GM21717 (cell line): Measurements from ENCODE around the gene BGN.

Experiments used
- ATAC-seq: cut with Tn5 transposase; IDR thresholded peaks from one replicate; pipeline ENCODE4 v1.9.1; 2021; ENCODE audit warnings: mild to moderate bottlenecking, moderate library complexity; ENCODE audit not compliant: unreplicated experiment

BGN gene

GRCh38 chrX:153494541-153495361 is at the start of gene BGN:
Gene BGN, plus strand, starts transcription at chrX:153494980. Its CDS starts 9,652 bp downstream, at chrX:153504632.
- no peak for ATAC-seq

GRCh38 chrX:153445106-153445855 is 49.5 kb upstream of the BGN start:
- ATAC-seq = no peak

GRCh38 chrX:153445856-153446635 is 48.7 kb upstream of the BGN start, which contains the start of gene TREX2:
Gene TREX2, minus strand, starts transcription at chrX:153446056. Its CDS starts 626 bp downstream, at chrX:153445430.
- no peak for ATAC-seq

- ATAC-seq = no peak
These were observed 48.2 kb upstream of the BGN start for GRCh38 chrX:153446636-153446936.

- ATAC-seq = no peak
These were observed 47.7 kb upstream of the BGN start for GRCh38 chrX:153446950-153447580.

- no peak for ATAC-seq
These were observed 47.2 kb upstream of the BGN start for GRCh38 chrX:153447581-153447960.

- no peak for ATAC-seq
These were observed 46.0 kb upstream of the BGN start for GRCh38 chrX:153448556-153449367.

GRCh38 chrX:153449368-153450113 is 45.2 kb upstream of the BGN start:
- no peak for ATAC-seq

- ATAC-seq = no peak
These were observed 44.4 kb upstream of the BGN start for GRCh38 chrX:153450114-153450948.

- ATAC-seq = no peak
These were observed 43.9 kb upstream of the BGN start for GRCh38 chrX:153450949-153451277.

- no peak for ATAC-seq
These were observed 39.8 kb upstream of the BGN start for GRCh38 chrX:153454901-153455550.

- no peak for ATAC-seq
These were observed 39.2 kb upstream of the BGN start for GRCh38 chrX:153455571-153455970.

- no peak for ATAC-seq
These were observed 38.6 kb upstream of the BGN start for GRCh38 chrX:153456161-153456560.

- ATAC-seq = no peak
These were observed 38.1 kb upstream of the BGN start for GRCh38 chrX:153456704-153457103.

- no peak for ATAC-seq
These were observed 37.5 kb upstream of the BGN start for GRCh38 chrX:153457136-153457825.

- ATAC-seq = no peak
These were observed 36.8 kb upstream of the BGN start for GRCh38 chrX:153457827-153458466.

- ATAC-seq = no peak
These were observed 36.3 kb upstream of the BGN start for GRCh38 chrX:153458476-153458875.
